ENCODE measurements around the gene FBN2.

Gene FBN2

GRCh38 chr5:128541385-128541784 lies 3.3 kb upstream of the FBN2 start:
- TF ChIP-seq GATA2 (IDR thresholded peaks at IDR 0.05; ENCODE audit: low read depth, low read length) (no peak), GATA3 (IDR thresholded peaks at IDR 0.05; ENCODE audit: low read depth, low read length) (no peak)

GRCh38 chr5:128539038-128539429 lies 989 bp upstream of the FBN2 start:
- TF ChIP-seq GATA2 (IDR thresholded peaks at IDR 0.05; ENCODE audit: low read depth, low read length) = no peak

GRCh38 chr5:128538250-128539037 lies 399 bp upstream of the FBN2 start:
- no peak for TF ChIP-seq GATA3 (IDR thresholded peaks at IDR 0.05; ENCODE audit: low read depth, low read length)
- no peak for TF ChIP-seq GATA2 (IDR thresholded peaks at IDR 0.05; ENCODE audit: low read depth, low read length)

- TF ChIP-seq GATA3 (IDR thresholded peaks at IDR 0.05; ENCODE audit: low read depth, low read length) (no peak), GATA2 (IDR thresholded peaks at IDR 0.05; ENCODE audit: low read depth, low read length) (no peak)
Observed at GRCh38 chr5:128537221-128537999, 635 bp downstream of the FBN2 start.

- TF ChIP-seq GATA3 (IDR thresholded peaks at IDR 0.05; ENCODE audit: low read depth, low read length) = no peak
- TF ChIP-seq GATA2 (IDR thresholded peaks at IDR 0.05; ENCODE audit: low read depth, low read length) = no peak
Observed at GRCh38 chr5:128536254-128537220, 1.5 kb downstream of the FBN2 start.

GRCh38 chr5:128535251-128535650 lies 2.8 kb downstream of the FBN2 start:
- no peak for TF ChIP-seq GATA3 (IDR thresholded peaks at IDR 0.05; ENCODE audit: low read depth, low read length)
- TF ChIP-seq GATA2 (IDR thresholded peaks at IDR 0.05; ENCODE audit: low read depth, low read length) = no peak

GRCh38 chr5:128534726-128535125 lies 3.3 kb downstream of the FBN2 start:
- TF ChIP-seq GATA3 (IDR thresholded peaks at IDR 0.05; ENCODE audit: low read depth, low read length) (no peak), GATA2 (IDR thresholded peaks at IDR 0.05; ENCODE audit: low read depth, low read length) (no peak)

- TF ChIP-seq GATA2 (IDR thresholded peaks at IDR 0.05; ENCODE audit: low read depth, low read length) (no peak), GATA3 (IDR thresholded peaks at IDR 0.05; ENCODE audit: low read depth, low read length) (no peak)
Observed at GRCh38 chr5:128532776-128533175, 5.3 kb downstream of the FBN2 start.

- TF ChIP-seq GATA2 (IDR thresholded peaks at IDR 0.05; ENCODE audit: low read depth, low read length) = no peak
- TF ChIP-seq GATA3 (IDR thresholded peaks at IDR 0.05; ENCODE audit: low read depth, low read length) = no peak
Observed at GRCh38 chr5:128532127-128532526, 5.9 kb downstream of the FBN2 start.

GRCh38 chr5:128528637-128529255 lies 9.3 kb downstream of the FBN2 start:
- no peak for TF ChIP-seq GATA2 (IDR thresholded peaks at IDR 0.05; ENCODE audit: low read depth, low read length)
- no peak for TF ChIP-seq GATA3 (IDR thresholded peaks at IDR 0.05; ENCODE audit: low read depth, low read length)

- no peak for TF ChIP-seq GATA2 (IDR thresholded peaks at IDR 0.05; ENCODE audit: low read depth, low read length)
- no peak for TF ChIP-seq GATA3 (IDR thresholded peaks at IDR 0.05; ENCODE audit: low read depth, low read length)
Observed at GRCh38 chr5:128528126-128528525, 9.9 kb downstream of the FBN2 start.

GRCh38 chr5:128527077-128527476 lies 11.0 kb downstream of the FBN2 start:
- no peak for TF ChIP-seq GATA2 (IDR thresholded peaks at IDR 0.05; ENCODE audit: low read depth, low read length)
- TF ChIP-seq GATA3 (IDR thresholded peaks at IDR 0.05; ENCODE audit: low read depth, low read length) = no peak

GRCh38 chr5:128522336-128522735 lies 15.7 kb downstream of the FBN2 start:
- TF ChIP-seq GATA2 (IDR thresholded peaks at IDR 0.05; ENCODE audit: low read depth, low read length) (no peak), GATA3 (IDR thresholded peaks at IDR 0.05; ENCODE audit: low read depth, low read length) (no peak)

All from SH-SY5Y (cell line).